ENCODE results near the gene DNPH1. TPM values are rescaled to one million over a fixed set of nuclear protein-coding genes. Genes with fewer than 3 reads are reported as not detected.
A peak's percentile ranks its signal among the peaks of the same experiment; 100 is the strongest.

The DNPH1 gene
- polyA plus RNA-seq, 10 donors = 12.5 to 36.1 (median 17.7) TPM

GRCh38 chr6:43267619-43268354, 38.5 kb upstream of the DNPH1 start:
- no peak for DNase-seq

GRCh38 chr6:43265564-43265963, 36.3 kb upstream of the DNPH1 start:
- DNase-seq = no peak

GRCh38 chr6:43264599-43265145, 35.4 kb upstream of the DNPH1 start:
- DNase-seq = no peak

- peak; percentile 41 to 76 (median 52) for DNase-seq
Observed at GRCh38 chr6:43263314-43264178, 34.3 kb upstream of the DNPH1 start.

GRCh38 chr6:43262780-43263313, 33.6 kb upstream of the DNPH1 start:
- no peak for DNase-seq

- no peak for DNase-seq
Observed at GRCh38 chr6:43262000-43262779, 32.9 kb upstream of the DNPH1 start.

GRCh38 chr6:43261198-43261597, 31.9 kb upstream of the DNPH1 start:
- DNase-seq = no peak

GRCh38 chr6:43260791-43261190, 31.5 kb upstream of the DNPH1 start:
- DNase-seq = no peak

GRCh38 chr6:43258807-43259686, 29.8 kb upstream of the DNPH1 start:
- no peak for DNase-seq

- no peak for DNase-seq
Observed at GRCh38 chr6:43258180-43258579, 28.9 kb upstream of the DNPH1 start.

- no peak for DNase-seq
Observed at GRCh38 chr6:43257367-43258145, 28.3 kb upstream of the DNPH1 start.

- no peak for DNase-seq
Observed at GRCh38 chr6:43256670-43257366, 27.5 kb upstream of the DNPH1 start.

- no peak for DNase-seq
Observed at GRCh38 chr6:43255408-43256054, 26.2 kb upstream of the DNPH1 start.

- no peak for DNase-seq
Observed at GRCh38 chr6:43254846-43255245, 25.6 kb upstream of the DNPH1 start.

- DNase-seq = no peak
Observed at GRCh38 chr6:43254138-43254817, 25.0 kb upstream of the DNPH1 start.

GRCh38 chr6:43253401-43253800, 24.1 kb upstream of the DNPH1 start:
- no peak for DNase-seq

GRCh38 chr6:43250992-43251373, 21.7 kb upstream of the DNPH1 start:
- DNase-seq = no peak

- DNase-seq = no peak
Observed at GRCh38 chr6:43248791-43249190, 19.5 kb upstream of the DNPH1 start.
